ENCODE results near the gene EIF4E2.

- TF ChIP-seq GATA2 (IDR thresholded peaks at IDR 0.05; ENCODE audit: low read depth, low read length) (no peak), GATA3 (IDR thresholded peaks at IDR 0.05; ENCODE audit: low read depth, low read length) (no peak)
Observed at GRCh38 chr2:232529806-232530547, 20.5 kb upstream of the EIF4E2 start.
